HCT116 (cell line): ENCODE data around the gene REG3G. TPM values are rescaled to one million over a fixed set of nuclear protein-coding genes. Genes with fewer than 3 reads are reported as not detected.

ENCODE experiments used
- ATAC-seq: fragments of 200-7000 bp; cut with Tn5 transposase; 2 replicates; pipeline ENCODE4 v1.9.1; 2020; ENCODE audit warnings: mild to moderate bottlenecking, moderate library complexity
- BruUV-seq: library from RNA; stranded (reverse); fragments of 400-500 nt; replicated peaks from 2 replicates; lab custom pipeline; 2021; lab: Mats Ljungman, UMichigan
- CTCF ChIA-PET: fragments of 300-600 bp; sonication (Branson Sonifier 250); formaldehyde crosslinking; loops from one replicate; lab custom pipeline; 2021; ENCODE audit warnings: antibody characterized with exemption; lab: Charles Lee
- POLR2A ChIA-PET: fragments of 300-600, 350-600 bp; sonication (Branson Sonifier 250); formaldehyde crosslinking; loops from one replicate; lab custom pipeline; 2021; ENCODE audit warnings: antibody characterized with exemption; lab: Charles Lee
- RAD21 ChIA-PET, 2 experiments: fragments of 300-600 bp; sonication (Branson Sonifier 250); formaldehyde crosslinking; loops; one replicate each; lab custom pipeline; 2023; ENCODE audit warnings: low total read pairs in 2 of 2; ENCODE audit not compliant: uncharacterized antibody in 2 of 2, unreplicated experiment in 2 of 2, low non-redundant PET in 1 of 2; lab: Charles Lee
- DNase-seq: peaks from one replicate; pipeline ENCODE4 v3.0.0-alpha.2; 2010; ENCODE audit warnings: low read depth, low spot score
- H2AFZ ChIP-seq: fragments of 200-600 bp; shearing (Covaris generic), sonication (generic); 2 replicates; pipeline ENCODE4 v1.6.1; 2017; ENCODE audit warnings: low read depth, mixed run types, mixed read lengths, antibody characterized with exemption, low read length; ENCODE audit not compliant: poor library complexity, severe bottlenecking
- H3K27ac ChIP-seq: 2 replicates; pipeline ENCODE4 v1.5.1; 2012; ENCODE audit warnings: low read depth, low read length
- H3K27me3 ChIP-seq: fragments of 200-600 bp; sonication (generic); 2 replicates; pipeline ENCODE4 v1.6.1; 2016; ENCODE audit warnings: mixed run types, low read length, mixed read lengths; ENCODE audit not compliant: insufficient read depth
- H3K36me3 ChIP-seq, 2 experiments: fragments of 200-500 bp in 1 of 2; fragments of 200-600 bp in 1 of 2; sonication (Bioruptor generic) in 1 of 2; sonication (generic) in 1 of 2; 2 replicates each; pipeline versions ENCODE4 v1.5.1 to v1.6.1; 2014 to 2016; ENCODE audit warnings: low read length in 2 of 2, inconsistent platforms in 1 of 2, mixed read lengths in 1 of 2, mixed run types in 1 of 2; ENCODE audit not compliant: insufficient read depth in 2 of 2, control insufficient read depth in 1 of 2
- H3K4me1 ChIP-seq, 2 experiments: fragments of 200-600 bp in 1 of 2; sonication (generic) in 1 of 2; 2 replicates each; pipeline versions ENCODE4 v1.5.1 to v1.6.1; 2012 to 2017; ENCODE audit warnings: low read length in 2 of 2, inconsistent platforms in 1 of 2, mild to moderate bottlenecking in 1 of 2, mixed read lengths in 1 of 2, mixed run types in 1 of 2, moderate library complexity in 1 of 2; ENCODE audit not compliant: insufficient read depth in 2 of 2, control insufficient read depth in 1 of 2
- H3K4me2 ChIP-seq: fragments of 200-600 bp; sonication (generic); 2 replicates; pipeline ENCODE4 v1.6.1; 2017; ENCODE audit warnings: mixed run types, low read length, mixed read lengths
- H3K4me3 ChIP-seq, 2 experiments: fragments of 200-600 bp in 1 of 2; sonication (generic) in 1 of 2; replicated peaks in 1 of 2; 2 replicates each; pipeline ENCODE4 v1.5.1; 2011 to 2016; ENCODE audit warnings: low read length in 2 of 2, control low read depth in 1 of 2, low read depth in 1 of 2, mild to moderate bottlenecking in 1 of 2, mixed read lengths in 1 of 2, mixed run types in 1 of 2
- H3K79me2 ChIP-seq: fragments of 200-600 bp; sonication (generic); 2 replicates; pipeline ENCODE4 v1.6.1; 2017; ENCODE audit warnings: mild to moderate bottlenecking, mixed run types, low read length, moderate library complexity, mixed read lengths; ENCODE audit not compliant: insufficient read depth
- H3K9ac ChIP-seq: fragments of 200-600 bp; sonication (generic); 2 replicates; pipeline ENCODE4 v1.6.1; 2016; ENCODE audit warnings: low read length, mixed read lengths
- H3K9me2 ChIP-seq: fragments of 200-600 bp; sonication (generic), shearing (Covaris generic); 2 replicates; pipeline ENCODE4 v1.6.1; 2017; ENCODE audit warnings: mixed run types, mild to moderate bottlenecking, moderate library complexity; ENCODE audit not compliant: insufficient read depth
- H3K9me3 ChIP-seq, 2 experiments: fragments of 200-500 bp in 1 of 2; fragments of 200-600 bp in 1 of 2; sonication (Bioruptor generic) in 1 of 2; sonication (generic) in 1 of 2; 2 replicates each; pipeline ENCODE4 v1.6.1; 2014 to 2017; ENCODE audit warnings: low read length in 2 of 2, mixed read lengths in 2 of 2, inconsistent platforms in 1 of 2, low read depth in 1 of 2, mild to moderate bottlenecking in 1 of 2, mixed run types in 1 of 2, moderate library complexity in 1 of 2; ENCODE audit not compliant: control insufficient read depth in 1 of 2, insufficient read depth in 1 of 2
- H4K20me1 ChIP-seq: fragments of 200-600 bp; sonication (generic), shearing (Covaris generic); 2 replicates; pipeline ENCODE4 v1.6.1; 2017; ENCODE audit warnings: mixed run types, mild to moderate bottlenecking, moderate library complexity; ENCODE audit not compliant: insufficient read depth
- EZH2phosphoT487 ChIP-seq: fragments of 200-600 bp; IDR thresholded peaks from 2 replicates; pipeline ENCODE4 v1.6.1; 2018; ENCODE audit warnings: antibody characterized with exemption, borderline replicate concordance
- POLR2A ChIP-seq: IDR thresholded peaks from 2 replicates; pipeline ENCODE4 v1.7.0; 2011; ENCODE audit warnings: borderline replicate concordance; ENCODE audit not compliant: insufficient read depth, insufficient read length; ENCODE audit errors: extremely low read depth
- RAD21 ChIP-seq: IDR thresholded peaks from 2 replicates; pipeline ENCODE4 v1.6.1; 2012; ENCODE audit warnings: low read depth, mild to moderate bottlenecking
- TCF7L2 ChIP-seq: IDR thresholded peaks from 2 replicates; pipeline ENCODE4 v1.7.0; 2011; ENCODE audit warnings: borderline replicate concordance, inconsistent platforms; ENCODE audit not compliant: insufficient read depth, insufficient read length; ENCODE audit errors: extremely low read depth
- intact Hi-C: fragments of 100-400 bp; cut with micrococcal nuclease; formaldehyde crosslinking; loops from 2 replicates; pipeline ENCODE4 v1.10.0; 2022
- total RNA-seq: library from RNA; stranded (reverse); gene quantifications from one replicate; pipeline ENCODE4 v1.2.1, GENCODE V29; 2021; ENCODE audit not compliant: unreplicated experiment

Gene REG3G
- total RNA-seq, 1 experiment from 2014 or later: 0.86 TPM

GRCh38 chr2:79071078-79071477 lies 45.6 kb downstream of the REG3G start:
- Histone ChIP-seq H4K20me1 (no peaks in the 10 kb centered on the region), H3K4me3 (no peak overlapping the region), H3K4me2 (no peak overlapping the region), H3K27ac (no peak overlapping the region), H3K9me3 (peaks cover 0 to 32% of the 10 kb centered on the region in 2 experiments; a peak in 2 of 4 replicates), H3K36me3 (no peaks in the 10 kb centered on the region), H3K4me1 (no peaks in the 10 kb centered on the region), H3K9ac (no peak overlapping the region), H3K9me2 (no peaks in the 10 kb centered on the region), H3K79me2 (no peaks in the 10 kb centered on the region), H3K27me3 (no peaks in the 10 kb centered on the region), H2AFZ (no peak overlapping the region)
- ChIA-PET CTCF (no interaction called here), RAD21 (no interaction called here), POLR2A (no interaction called here)
- no TSS peak for BruUV-seq
- ATAC-seq (no peak), DNase-seq (no peak)
- intact Hi-C loops: no loop called here
- TF ChIP-seq TCF7L2 (no peak), POLR2A (no peak), EZH2phosphoT487 (no peak), RAD21 (no peak)

Other genes starting within 250 kb of the REG3G start
- gene REG1B, start 62.3 kb downstream of the REG3G start, total RNA-seq: 4.2 TPM
- 5.2 TPM for gene REG1A, start 94.8 kb downstream of the REG3G start, total RNA-seq
- gene REG3A, start 134.1 kb downstream of the REG3G start, total RNA-seq: not detected